PC-9 (cell line): ENCODE data around the gene TINAG. TPM values are rescaled to one million over a fixed set of nuclear protein-coding genes. Genes with fewer than 3 reads are reported as not detected.

ENCODE experiments used
- BruUV-seq: library from RNA; stranded (reverse); fragments of 400-500 nt; replicated peaks from 2 replicates; lab custom pipeline; 2021; lab: Mats Ljungman, UMichigan
- CTCF ChIA-PET: fragments of 300-600 bp; sonication (Branson Sonifier 250); formaldehyde crosslinking; loops from one replicate; lab custom pipeline; 2022; ENCODE audit warnings: antibody characterized with exemption; lab: Charles Lee
- POLR2A ChIA-PET: fragments of 300-600 bp; sonication (Branson Sonifier 250); formaldehyde crosslinking; loops from one replicate; lab custom pipeline; 2022; ENCODE audit warnings: antibody characterized with exemption; ENCODE audit not compliant: unreplicated experiment; lab: Charles Lee
- DNase-seq, 2 experiments: peaks; one replicate each; pipeline versions ENCODE4 v3.0.0 to v3.0.0-alpha.2; 2015 to 2022; ENCODE audit warnings: mixed read lengths in 1 of 2
- H2AFZ ChIP-seq: fragments of 200-600 bp; sonication (generic); 2 replicates; pipeline ENCODE4 v1.8.1; 2017; ENCODE audit warnings: antibody characterized with exemption
- H3F3A ChIP-seq: fragments of 200-600 bp; sonication (generic); 2 replicates; pipeline ENCODE4 v1.8.1; 2017; ENCODE audit warnings: antibody characterized with exemption, mild to moderate bottlenecking, low read depth; ENCODE audit not compliant: insufficient read depth
- H3K27ac ChIP-seq: fragments of 200-600 bp; sonication (generic); 2 replicates; pipeline ENCODE4 v1.6.1; 2016; ENCODE audit warnings: mixed run types
- H3K27me3 ChIP-seq: fragments of 200-600 bp; sonication (generic); 2 replicates; pipeline ENCODE4 v1.6.1; 2016; ENCODE audit warnings: low read depth, mixed run types; ENCODE audit not compliant: insufficient read depth
- H3K36me3 ChIP-seq: fragments of 200-600 bp; sonication (generic); 2 replicates; pipeline ENCODE4 v1.6.1; 2016; ENCODE audit warnings: low read depth, mixed run types
- H3K4me1 ChIP-seq: fragments of 200-600 bp; sonication (generic); replicated peaks from 2 replicates; pipeline ENCODE4 v1.6.1; 2016; ENCODE audit warnings: mixed run types; ENCODE audit not compliant: insufficient read depth
- H3K4me2 ChIP-seq: fragments of 200-600 bp; sonication (generic); 2 replicates; pipeline ENCODE4 v1.6.1; 2017; ENCODE audit warnings: mixed run types
- H3K4me3 ChIP-seq: fragments of 200-600 bp; sonication (generic); 2 replicates; pipeline ENCODE4 v1.6.1; 2016; ENCODE audit warnings: mixed run types
- H3K79me2 ChIP-seq: fragments of 200-600 bp; sonication (generic); 2 replicates; pipeline ENCODE4 v1.6.1; 2017; ENCODE audit warnings: low read depth, mixed run types
- H3K9me2 ChIP-seq: fragments of 200-600 bp; sonication (generic); 2 replicates; pipeline ENCODE4 v1.8.1; 2017; ENCODE audit warnings: mild to moderate bottlenecking; ENCODE audit not compliant: insufficient read depth
- H3K9me3 ChIP-seq: fragments of 200-600 bp; sonication (generic); 2 replicates; pipeline ENCODE4 v1.8.1; 2016; ENCODE audit warnings: low read depth; ENCODE audit not compliant: insufficient read depth
- H4K20me1 ChIP-seq: fragments of 200-600 bp; sonication (generic); 2 replicates; pipeline ENCODE4 v1.8.1; 2017; ENCODE audit not compliant: insufficient read depth
- EZH2 ChIP-seq: fragments of 200-600 bp; sonication (generic); IDR thresholded peaks from 2 replicates; pipeline ENCODE4 v1.8.0; 2017; ENCODE audit warnings: antibody characterized with exemption, low read depth
- intact Hi-C: fragments of 100-400 bp; cut with micrococcal nuclease; formaldehyde crosslinking; loops from one replicate; pipeline ENCODE4 v1.10.0; 2022; ENCODE audit not compliant: unreplicated experiment
- total RNA-seq: library from RNA; stranded (reverse); gene quantifications from 2 replicates; pipeline ENCODE4 v1.2.3, GENCODE V29; 2021
- TF ChIP-seq, protein P1 (sequence below): fragments of 200-600 bp; sonication (generic); conservative IDR thresholded peaks from 2 replicates; pipeline ENCODE4 v1.6.1; 2017; ENCODE audit warnings: mixed run types, antibody characterized with exemption, mild to moderate bottlenecking, moderate library complexity

Gene TINAG
- total RNA-seq, 1 experiment from 2014 or later = not detected

DNA sequence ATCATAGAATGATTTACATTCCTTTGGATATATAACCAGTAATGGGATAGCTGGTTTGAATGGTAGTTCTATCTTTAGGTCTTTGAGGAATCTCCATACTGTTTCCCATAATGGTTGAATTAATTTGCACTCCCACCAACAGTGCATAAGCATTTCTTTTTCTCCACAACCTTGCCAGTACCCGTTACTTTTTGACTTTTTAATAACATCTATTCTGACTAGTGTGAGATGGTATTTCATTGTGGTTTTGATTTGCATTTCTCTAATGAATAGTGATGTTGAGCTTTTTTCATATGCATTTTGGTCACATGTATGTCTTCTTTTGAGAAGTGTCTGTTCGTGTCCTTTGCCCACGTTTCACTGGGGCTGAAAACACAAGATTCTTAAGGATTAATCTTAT lies 107.3 kb downstream of the TINAG start:
- H3K27me3 ChIP-seq = no peaks in the 10 kb centered on the region
- ChIA-PET CTCF (no interaction called here), POLR2A (no interaction called here)

DNA sequence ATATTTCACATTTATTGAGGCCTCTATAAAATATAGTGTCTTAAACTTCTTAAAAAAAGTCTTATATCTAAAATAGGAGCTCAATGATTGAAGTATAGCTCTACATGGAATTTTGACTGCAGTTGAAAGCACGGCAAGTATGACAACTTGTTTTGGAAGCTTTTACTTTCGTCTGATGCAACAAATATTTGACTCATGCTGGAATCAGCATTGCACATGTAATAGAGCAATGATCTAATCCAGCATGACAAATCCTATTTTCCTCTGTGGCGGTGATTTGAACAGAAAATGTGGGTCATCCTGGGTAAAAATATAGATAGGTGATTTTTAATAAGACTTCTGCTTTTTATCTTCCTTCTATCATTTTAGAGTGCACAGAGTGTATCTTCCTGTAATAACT lies 111.6 kb downstream of the TINAG start:
- no TSS peak for BruUV-seq
- 0 out of 2 replicates have a peak, but pooled peaks cover 6% of the 10 kb centered on the region for H3K9me2 ChIP-seq
- no peaks in the 10 kb centered on the region for H3K27me3 ChIP-seq
- H2AFZ ChIP-seq = peak overlapping the region; percentile 34; the same call in 1 of the 2 replicates
- H3K79me2 ChIP-seq = no peaks in the 10 kb centered on the region
- peaks cover 13% of the 10 kb centered on the region for H3K4me1 ChIP-seq
- H4K20me1 ChIP-seq = no peaks in the 10 kb centered on the region
- H3K4me3 ChIP-seq = no peak overlapping the region
- H3F3A ChIP-seq = no peaks in the 10 kb centered on the region
- H3K9me3 ChIP-seq = peaks cover 6% of the 10 kb centered on the region; the same call in 1 of the 2 replicates
- ChIA-PET CTCF (no interaction called here), POLR2A (no interaction called here)
- no peaks in the 10 kb centered on the region for H3K36me3 ChIP-seq
- H3K27ac ChIP-seq = peak overlapping the region; percentile 69
- H3K4me2 ChIP-seq = peak overlapping the region; percentile 38
- TF ChIP-seq, protein P1, sequence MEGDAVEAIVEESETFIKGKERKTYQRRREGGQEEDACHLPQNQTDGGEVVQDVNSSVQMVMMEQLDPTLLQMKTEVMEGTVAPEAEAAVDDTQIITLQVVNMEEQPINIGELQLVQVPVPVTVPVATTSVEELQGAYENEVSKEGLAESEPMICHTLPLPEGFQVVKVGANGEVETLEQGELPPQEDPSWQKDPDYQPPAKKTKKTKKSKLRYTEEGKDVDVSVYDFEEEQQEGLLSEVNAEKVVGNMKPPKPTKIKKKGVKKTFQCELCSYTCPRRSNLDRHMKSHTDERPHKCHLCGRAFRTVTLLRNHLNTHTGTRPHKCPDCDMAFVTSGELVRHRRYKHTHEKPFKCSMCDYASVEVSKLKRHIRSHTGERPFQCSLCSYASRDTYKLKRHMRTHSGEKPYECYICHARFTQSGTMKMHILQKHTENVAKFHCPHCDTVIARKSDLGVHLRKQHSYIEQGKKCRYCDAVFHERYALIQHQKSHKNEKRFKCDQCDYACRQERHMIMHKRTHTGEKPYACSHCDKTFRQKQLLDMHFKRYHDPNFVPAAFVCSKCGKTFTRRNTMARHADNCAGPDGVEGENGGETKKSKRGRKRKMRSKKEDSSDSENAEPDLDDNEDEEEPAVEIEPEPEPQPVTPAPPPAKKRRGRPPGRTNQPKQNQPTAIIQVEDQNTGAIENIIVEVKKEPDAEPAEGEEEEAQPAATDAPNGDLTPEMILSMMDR = no peak
- no peak for TF ChIP-seq EZH2
- peak in 1 of 2 experiments; percentile 52 for DNase-seq
- intact Hi-C loops = no loop called here

More for the DNA sequence above, 107.3 kb downstream of the TINAG start:
- no peaks in the 10 kb centered on the region for H3K36me3 ChIP-seq
- H3K4me3 ChIP-seq = no peak overlapping the region
- peaks cover 13% of the 10 kb centered on the region for H3K4me1 ChIP-seq
- intact Hi-C loops = no loop called here
- TF ChIP-seq EZH2 = no peak
- H4K20me1 ChIP-seq = no peaks in the 10 kb centered on the region
- H3F3A ChIP-seq = no peaks in the 10 kb centered on the region
- H3K4me2 ChIP-seq = no peak overlapping the region
- H3K79me2 ChIP-seq = no peaks in the 10 kb centered on the region
- peaks cover 10% of the 10 kb centered on the region; the same call in 1 of the 2 replicates for H3K9me3 ChIP-seq
- BruUV-seq = no TSS peak
- no peak overlapping the region for H3K27ac ChIP-seq
- DNase-seq = no peak
- H3K9me2 ChIP-seq = no peaks in the 10 kb centered on the region
- no peak overlapping the region for H2AFZ ChIP-seq

DNA sequence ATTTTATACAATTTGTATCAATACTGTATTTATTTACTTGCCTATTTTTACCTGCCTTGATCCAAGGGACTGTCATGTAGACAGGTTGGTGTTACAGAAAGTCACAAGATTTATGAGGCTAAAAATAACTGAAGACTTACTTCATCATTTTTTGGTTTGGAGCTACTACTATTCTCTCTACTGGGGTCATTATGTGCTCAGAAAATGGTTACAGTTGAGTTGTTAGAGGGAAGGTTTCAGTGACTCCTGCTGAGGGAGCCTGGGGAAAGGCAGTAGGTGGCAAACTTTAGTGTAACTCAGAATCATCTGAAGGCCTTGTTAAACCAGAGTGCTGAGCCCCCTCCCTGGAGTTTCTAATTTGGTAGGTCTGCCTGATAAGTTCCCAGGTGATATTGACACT lies 118.8 kb downstream of the TINAG start:
- no peaks in the 10 kb centered on the region for H3K36me3 ChIP-seq
- 0 out of 2 replicates have a peak, but pooled peaks cover 6% of the 10 kb centered on the region for H3K9me2 ChIP-seq
- H3K4me1 ChIP-seq = no peaks in the 10 kb centered on the region
- BruUV-seq = no TSS peak
- no peak overlapping the region for H3K4me3 ChIP-seq
- H3K27me3 ChIP-seq = no peaks in the 10 kb centered on the region
- no peaks in the 10 kb centered on the region for H4K20me1 ChIP-seq
- CTCF ChIA-PET = no interaction called here
- DNase-seq = no peak
- no peak for TF ChIP-seq EZH2
- TF ChIP-seq, protein P1 = no peak
- H3K4me2 ChIP-seq = no peak overlapping the region
- H3K9me3 ChIP-seq = no peaks in the 10 kb centered on the region
- no peaks in the 10 kb centered on the region for H3F3A ChIP-seq
- no peak overlapping the region for H3K27ac ChIP-seq
- H2AFZ ChIP-seq = 0 out of 2 replicates have a peak overlapping the region, but pooled peaks have one; percentile 28
- POLR2A ChIA-PET = no interaction called here
- H3K79me2 ChIP-seq = no peaks in the 10 kb centered on the region
- intact Hi-C loops = no loop called here
